Lung (tissue), 12 donors: ENCODE results near the gene MCM3AP. TPM values are rescaled to one million over a fixed set of nuclear protein-coding genes. Genes with fewer than 3 reads are reported as not detected.

Experiments used
- ATAC-seq: fragments of 200-7000 bp; cut with Tn5 transposase; one replicate; pipeline ENCODE4 v1.9.1; 2020; ENCODE audit warnings: moderate number of reproducible peaks; ENCODE audit not compliant: insufficient read depth, low FRiP score
- DNase-seq, 3 donors: peaks; one replicate each; pipeline ENCODE4 v3.0.0-alpha.2; 2013 to 2017
- H3K27ac ChIP-seq, 2 donors: one replicate each; pipeline ENCODE4 v1.5.1; 2013; ENCODE audit warnings: mild to moderate bottlenecking in 2 of 2, moderate library complexity in 2 of 2, control low read depth in 1 of 2, inconsistent platforms in 1 of 2, low read depth in 1 of 2, low read length in 1 of 2
- H3K27me3 ChIP-seq, 3 donors: one replicate each; pipeline ENCODE4 v1.5.1; 2013; ENCODE audit warnings: low read length in 2 of 3; ENCODE audit not compliant: control insufficient read depth in 3 of 3, insufficient read depth in 3 of 3
- H3K36me3 ChIP-seq, 4 donors: one replicate each; pipeline ENCODE4 v1.5.1; 2013; ENCODE audit warnings: low read length in 4 of 4, mild to moderate bottlenecking in 1 of 4, moderate library complexity in 1 of 4; ENCODE audit not compliant: control insufficient read depth in 4 of 4, insufficient read depth in 4 of 4
- H3K4me1 ChIP-seq, 5 donors: one replicate each; pipeline ENCODE4 v1.5.1; 2013; ENCODE audit warnings: low read length in 5 of 5, mild to moderate bottlenecking in 2 of 5, moderate library complexity in 1 of 5; ENCODE audit not compliant: control insufficient read depth in 5 of 5, insufficient read depth in 5 of 5
- H3K4me3 ChIP-seq: one replicate; pipeline ENCODE4 v1.5.1; 2013; ENCODE audit warnings: mild to moderate bottlenecking, control low read depth, moderate library complexity
- H3K9ac ChIP-seq, 2 donors: one replicate each; pipeline ENCODE4 v1.5.1; 2013; ENCODE audit warnings: low read length in 2 of 2, control low read depth in 1 of 2; ENCODE audit not compliant: insufficient read depth in 1 of 2
- H3K9me3 ChIP-seq, 4 donors: one replicate each; pipeline ENCODE4 v1.5.1; 2013; ENCODE audit warnings: low read length in 3 of 4, mild to moderate bottlenecking in 1 of 4, moderate library complexity in 1 of 4; ENCODE audit not compliant: control insufficient read depth in 4 of 4, insufficient read depth in 3 of 4
- WGBS, 2 donors: extraction: QIAGEN DNeasy Blood & Tissue Kit; methylation state at CpG; one replicate each; pipeline ENCODE4 v1.1.7; 2013; 5-methylcytosine and 5-hydroxymethylcytosine counted together
- polyA plus RNA-seq, 2 donors: library from polyadenylated mRNA; stranded (reverse); fragments of 200-250 nt; gene quantifications; one replicate each; pipeline ENCODE4 v1.2.1, GENCODE V29; 2013
- total RNA-seq, 2 donors: library from RNA; depleted of rRNA in 1 of 2; stranded (reverse); fragments of >200 nt in 1 of 2; gene quantifications; one replicate each; pipeline ENCODE4 v1.2.1, GENCODE V29; 2014 to 2021
- TF ChIP-seq, protein P1 (sequence below): IDR thresholded peaks from 2 replicates; pipeline ENCODE4 v1.5.1; 2012; ENCODE audit warnings: mild to moderate bottlenecking; ENCODE audit errors: control extremely low read depth, extremely low read depth
- donor health status: control.
- donor health status: control.
- donor health status: Bipolar disorder and iron deficiency.
- donor health status: healthy.
- donor health status: DM: yes; HTN: yes; CAD: no.

MCM3AP gene
- total and polyA plus RNA-seq, 4 donors, result 40.7 to 114 (median 78.7) TPM

DNA sequence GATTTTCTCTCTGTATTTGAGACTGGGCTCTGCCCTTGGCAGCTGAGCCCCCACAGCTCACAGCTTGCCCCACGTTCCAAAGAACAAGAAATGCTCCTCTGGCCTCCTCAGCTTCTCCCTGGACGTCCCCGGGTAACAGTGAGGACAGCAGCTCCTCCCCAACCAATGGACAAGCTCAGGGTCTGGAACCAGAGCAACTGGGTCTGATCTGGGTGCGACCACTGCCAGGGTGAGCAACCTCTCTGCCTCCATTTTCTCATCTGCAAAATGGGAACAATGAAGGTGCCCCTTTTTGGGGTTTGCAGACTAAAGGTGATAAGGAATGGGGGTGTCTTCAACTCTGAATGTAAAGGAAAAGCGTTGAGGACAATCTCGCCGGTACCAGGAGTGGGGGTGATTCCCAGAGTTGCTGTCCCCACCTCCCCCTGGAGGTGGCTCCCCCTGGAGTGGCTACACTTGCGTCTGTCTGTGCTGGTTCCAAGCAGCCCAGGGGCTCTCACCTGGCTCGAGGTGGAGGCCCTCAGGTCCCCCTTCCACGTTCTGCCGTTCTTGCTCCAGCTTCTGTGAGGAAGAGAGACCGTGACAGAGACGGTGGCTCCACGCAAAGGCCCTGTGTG lies 31.4 kb upstream of the MCM3AP start:
- WGBS, 2 donors, result 96 to 97% methylated on average over 14 of the region's 14 CpGs
- ATAC-seq, result no peak

DNA sequence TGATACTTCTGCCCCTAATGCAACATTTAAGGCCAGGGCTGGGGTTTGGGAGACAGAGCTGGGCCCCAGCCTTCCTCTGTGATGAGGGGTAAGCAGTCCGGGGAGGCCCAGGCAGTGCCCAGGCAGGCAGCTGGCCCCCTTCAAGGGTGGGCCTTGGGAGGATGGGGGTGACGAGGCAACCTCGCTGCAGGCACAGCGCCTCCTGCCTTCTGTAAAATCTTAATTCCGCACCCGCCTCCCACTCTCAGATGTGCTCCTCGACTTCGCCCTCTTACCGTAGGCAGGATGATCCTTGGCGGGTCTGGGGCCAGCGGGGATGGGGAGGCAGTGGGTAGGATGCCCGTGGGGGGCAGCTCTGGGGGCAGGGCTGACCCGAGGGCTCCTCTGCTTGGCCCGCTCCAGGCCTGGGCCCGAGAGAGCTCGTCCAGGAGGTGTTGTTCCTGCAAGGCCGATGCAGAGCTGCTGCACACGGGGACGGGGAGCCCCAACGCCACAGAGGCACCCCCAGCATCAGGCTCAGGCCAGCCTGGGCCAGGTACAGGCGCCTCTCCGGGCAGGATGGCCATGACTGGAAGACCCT lies 29.1 kb upstream of the MCM3AP start:
- Histone ChIP-seq H3K9me3 (no peaks in the 10 kb centered on the region), H3K4me1 (peaks cover 0 to 4% (median 0%) of the 10 kb centered on the region in 5 donors), H3K27me3 (no peaks in the 10 kb centered on the region), H3K4me3 (no peak overlapping the region), H3K27ac (no peak overlapping the region), H3K9ac (no peak overlapping the region), H3K36me3 (peaks cover 0 to 7% (median 0%) of the 10 kb centered on the region in 4 donors)
- TF ChIP-seq, protein P1, sequence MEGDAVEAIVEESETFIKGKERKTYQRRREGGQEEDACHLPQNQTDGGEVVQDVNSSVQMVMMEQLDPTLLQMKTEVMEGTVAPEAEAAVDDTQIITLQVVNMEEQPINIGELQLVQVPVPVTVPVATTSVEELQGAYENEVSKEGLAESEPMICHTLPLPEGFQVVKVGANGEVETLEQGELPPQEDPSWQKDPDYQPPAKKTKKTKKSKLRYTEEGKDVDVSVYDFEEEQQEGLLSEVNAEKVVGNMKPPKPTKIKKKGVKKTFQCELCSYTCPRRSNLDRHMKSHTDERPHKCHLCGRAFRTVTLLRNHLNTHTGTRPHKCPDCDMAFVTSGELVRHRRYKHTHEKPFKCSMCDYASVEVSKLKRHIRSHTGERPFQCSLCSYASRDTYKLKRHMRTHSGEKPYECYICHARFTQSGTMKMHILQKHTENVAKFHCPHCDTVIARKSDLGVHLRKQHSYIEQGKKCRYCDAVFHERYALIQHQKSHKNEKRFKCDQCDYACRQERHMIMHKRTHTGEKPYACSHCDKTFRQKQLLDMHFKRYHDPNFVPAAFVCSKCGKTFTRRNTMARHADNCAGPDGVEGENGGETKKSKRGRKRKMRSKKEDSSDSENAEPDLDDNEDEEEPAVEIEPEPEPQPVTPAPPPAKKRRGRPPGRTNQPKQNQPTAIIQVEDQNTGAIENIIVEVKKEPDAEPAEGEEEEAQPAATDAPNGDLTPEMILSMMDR, result no peak
- 95 to 97% methylated on average over 22 of the region's 22 CpGs for WGBS, 2 donors
- no peak for DNase-seq
- no peak for ATAC-seq

More for the DNA sequence above, 31.4 kb upstream of the MCM3AP start:
- Histone ChIP-seq H3K4me3 (no peak overlapping the region), H3K9ac (no peak overlapping the region), H3K27ac (no peak overlapping the region), H3K27me3 (no peaks in the 10 kb centered on the region), H3K9me3 (no peaks in the 10 kb centered on the region), H3K4me1 (peaks cover 0 to 19% (median 5%) of the 10 kb centered on the region in 5 donors), H3K36me3 (peaks cover 0 to 7% (median 0%) of the 10 kb centered on the region in 4 donors)
- no peak for DNase-seq
- TF ChIP-seq, protein P1, result no peak

DNA sequence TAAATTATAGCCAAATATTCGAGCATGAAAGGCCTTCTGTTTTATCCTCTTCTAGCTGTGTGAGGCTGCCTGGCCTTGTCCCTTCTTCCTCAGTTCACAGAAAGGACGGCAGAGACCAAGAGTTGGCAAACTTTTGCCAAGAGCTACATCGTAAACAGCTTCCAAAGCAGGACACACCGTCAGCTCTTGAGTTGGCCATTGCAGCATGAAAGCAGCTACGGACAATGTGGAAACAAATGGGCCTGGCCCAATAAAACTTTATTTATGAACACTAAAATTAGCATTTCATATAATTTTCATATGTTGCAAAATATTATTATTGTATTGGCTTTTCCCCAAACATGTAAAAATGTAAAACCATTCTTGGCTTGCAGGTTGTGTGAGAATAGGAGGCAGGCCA lies 27.5 kb upstream of the MCM3AP start:
- Histone ChIP-seq H3K27me3 (no peaks in the 10 kb centered on the region), H3K9ac (no peak overlapping the region), H3K27ac (no peak overlapping the region), H3K4me3 (no peak overlapping the region), H3K9me3 (no peaks in the 10 kb centered on the region), H3K4me1 (no peaks in the 10 kb centered on the region), H3K36me3 (peaks cover 0 to 7% (median 0%) of the 10 kb centered on the region in 4 donors)
- ATAC-seq (no peak), DNase-seq (no peak)
- TF ChIP-seq, protein P1, result no peak
- WGBS, 2 donors, result 95 to 98% methylated on average over 5 of the region's 5 CpGs
